Mucosa of stomach (tissue), 1 donor: ENCODE measurements around the gene PRKG1.

Experiments used
- H3K27me3 ChIP-seq: one replicate; pipeline ENCODE4 v1.7.0; 2013; ENCODE audit warnings: mild to moderate bottlenecking, low read length; ENCODE audit not compliant: control insufficient read depth, insufficient read depth
- H3K36me3 ChIP-seq: one replicate; pipeline ENCODE4 v1.7.0; 2013; ENCODE audit warnings: low read length; ENCODE audit not compliant: control insufficient read depth, insufficient read depth
- H3K4me1 ChIP-seq: one replicate; pipeline ENCODE4 v1.7.0; 2013; ENCODE audit warnings: mild to moderate bottlenecking, low read length; ENCODE audit not compliant: control insufficient read depth, insufficient read depth
- H3K4me3 ChIP-seq: one replicate; pipeline ENCODE4 v1.7.0; 2013; ENCODE audit warnings: low read length
- H3K9ac ChIP-seq: one replicate; pipeline ENCODE4 v1.7.0; 2013; ENCODE audit warnings: mild to moderate bottlenecking, low read length, moderate library complexity
- H3K9me3 ChIP-seq: one replicate; pipeline ENCODE4 v1.7.0; 2013; ENCODE audit warnings: mild to moderate bottlenecking, low read length, moderate library complexity; ENCODE audit not compliant: control insufficient read depth
- donor health status: Pancreatic carcinoma.

The PRKG1 gene

DNA sequence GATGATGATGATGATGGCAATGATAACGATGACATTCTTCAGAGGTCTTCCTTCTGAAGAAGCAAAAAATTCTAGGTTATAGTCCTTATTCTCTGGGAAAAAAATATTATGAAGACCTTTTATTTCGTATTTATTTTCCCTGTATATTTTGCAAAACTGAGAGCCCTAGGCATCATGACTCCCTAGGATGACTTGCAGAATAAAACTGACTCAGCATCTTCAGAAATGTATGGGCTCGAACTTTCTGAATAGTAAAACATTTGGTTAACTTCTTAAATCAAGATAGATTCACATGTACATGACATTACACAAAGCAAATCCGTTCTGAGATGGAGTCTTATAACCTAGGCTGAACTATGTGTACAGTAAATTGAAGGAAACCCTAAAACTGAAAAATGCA, 1269.2 kb downstream of the PRKG1 start:
- no peaks in the 10 kb centered on the region for H3K9me3 ChIP-seq
- H3K4me3 ChIP-seq = no peak overlapping the region
- no peak overlapping the region for H3K9ac ChIP-seq
- H3K4me1 ChIP-seq = no peaks in the 10 kb centered on the region
- no peaks in the 10 kb centered on the region for H3K36me3 ChIP-seq
- no peaks in the 10 kb centered on the region for H3K27me3 ChIP-seq

DNA sequence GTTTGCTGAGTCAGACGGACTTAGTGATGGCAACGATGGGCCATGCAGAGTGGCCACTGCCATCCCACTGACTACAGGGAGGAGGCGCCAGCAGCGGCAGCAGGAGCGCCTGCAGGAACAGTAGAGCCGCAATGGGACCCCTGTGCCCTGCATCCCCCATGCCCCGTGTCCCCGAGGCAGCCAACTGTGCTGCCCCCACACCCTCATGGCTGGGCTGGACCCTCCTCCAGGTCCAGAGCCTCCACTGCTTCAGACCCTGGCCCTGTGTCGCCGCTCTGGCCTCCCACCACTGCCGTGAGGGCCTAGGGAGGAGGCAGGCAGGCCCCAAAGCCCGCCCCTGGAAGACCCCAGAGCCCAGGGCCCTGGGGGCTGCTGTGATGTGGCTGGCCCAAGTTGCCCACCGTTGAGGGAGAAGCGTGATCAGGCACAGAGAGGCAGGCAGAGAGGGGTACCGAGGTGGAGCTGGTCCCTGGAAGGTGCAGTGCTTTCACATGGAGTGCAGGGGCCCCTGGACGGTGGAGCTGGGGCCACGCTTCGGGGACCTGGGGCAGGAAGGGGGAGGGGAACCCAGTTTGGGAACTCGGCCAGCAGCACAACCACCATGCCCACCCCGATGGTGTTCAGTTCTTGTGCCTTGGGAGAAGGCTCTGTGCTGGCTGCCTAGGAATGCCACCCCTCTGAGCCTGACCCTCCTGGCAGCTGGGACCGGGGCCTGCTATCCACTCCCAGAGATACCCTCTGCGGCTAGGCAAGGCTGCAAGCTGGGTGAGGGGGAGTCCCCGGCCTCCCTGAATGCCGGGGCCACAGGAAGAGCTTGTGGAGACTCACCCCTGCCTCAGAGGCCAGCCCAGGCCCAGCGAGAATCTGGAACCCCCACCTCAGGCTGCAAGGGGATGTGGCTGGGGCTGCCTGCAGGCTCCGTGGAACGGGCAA, 1272.4 kb downstream of the PRKG1 start:
- Histone ChIP-seq H3K27me3 (no peaks in the 10 kb centered on the region), H3K36me3 (no peaks in the 10 kb centered on the region), H3K9ac (no peak overlapping the region)

DNA sequence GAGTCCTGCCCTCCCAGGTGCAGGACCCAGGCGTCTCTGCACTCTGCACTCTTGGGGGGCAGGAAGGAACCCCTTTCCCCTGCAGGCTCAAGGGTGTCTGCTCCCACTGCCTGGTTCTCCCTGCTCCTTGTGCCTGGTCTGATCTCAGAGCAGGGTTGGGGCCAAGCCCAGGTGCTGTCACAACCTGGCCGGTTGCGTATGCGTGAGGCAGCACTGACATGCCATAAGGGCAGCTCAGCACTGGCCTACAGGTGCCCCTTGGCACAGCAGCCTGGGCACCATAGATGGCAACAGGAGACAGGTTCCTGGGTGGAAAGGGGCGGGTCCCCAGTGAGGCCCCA, 1273.0 kb downstream of the PRKG1 start:
- Histone ChIP-seq H3K36me3 (no peaks in the 10 kb centered on the region), H3K9ac (no peak overlapping the region), H3K9me3 (no peaks in the 10 kb centered on the region), H3K27me3 (no peaks in the 10 kb centered on the region), H3K4me3 (no peak overlapping the region), H3K4me1 (no peaks in the 10 kb centered on the region)

More for the DNA sequence above, 1272.4 kb downstream of the PRKG1 start:
- no peaks in the 10 kb centered on the region for H3K4me1 ChIP-seq
- H3K4me3 ChIP-seq = no peak overlapping the region
- no peaks in the 10 kb centered on the region for H3K9me3 ChIP-seq
